ENCODE data around the gene PCDHGB2.
A peak's percentile ranks its signal among the peaks of the same experiment; 100 is the strongest.
"Not testable (repeated sequence)": the region's sequence is repeated elsewhere in the genome, so short reads cannot be mapped to it uniquely, and the experiment has no call there.

The PCDHGB2 gene

DNA sequence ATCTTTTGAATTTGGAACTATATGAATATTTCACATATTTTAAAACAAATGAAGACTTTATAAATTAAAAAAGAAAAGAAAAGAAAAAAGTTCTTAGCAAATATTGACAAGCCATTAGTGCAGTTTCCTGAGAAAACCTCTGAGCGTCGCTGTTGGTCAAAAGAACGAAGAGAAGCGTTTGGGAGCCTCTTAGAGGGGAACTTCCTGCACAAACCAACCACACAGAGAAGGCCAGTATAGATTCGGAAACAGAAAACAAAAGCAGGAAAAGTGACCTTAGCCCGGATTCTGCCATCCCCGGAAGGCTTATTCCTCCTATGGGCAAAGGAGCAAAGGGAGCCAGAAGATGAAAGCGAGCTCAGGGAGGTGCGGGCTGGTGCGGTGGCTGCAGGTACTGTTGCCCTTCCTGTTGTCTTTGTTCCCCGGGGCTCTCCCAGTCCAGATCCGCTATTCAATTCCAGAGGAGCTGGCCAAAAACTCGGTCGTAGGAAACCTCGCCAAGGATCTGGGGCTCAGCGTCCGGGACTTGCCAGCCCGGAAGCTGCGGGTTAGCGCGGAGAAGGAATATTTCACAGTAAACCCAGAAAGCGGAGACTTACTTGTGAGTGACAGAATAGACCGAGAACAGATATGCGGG lies at the start of gene PCDHGB2:
PCDHGB2 (plus strand) TSS at position 205 of the 637 bp plus-strand sequence; CDS start at position 347, 142 bp downstream.
- peak; percentile 25 for DNase-seq (ENCODE audit: low read depth)

DNA sequence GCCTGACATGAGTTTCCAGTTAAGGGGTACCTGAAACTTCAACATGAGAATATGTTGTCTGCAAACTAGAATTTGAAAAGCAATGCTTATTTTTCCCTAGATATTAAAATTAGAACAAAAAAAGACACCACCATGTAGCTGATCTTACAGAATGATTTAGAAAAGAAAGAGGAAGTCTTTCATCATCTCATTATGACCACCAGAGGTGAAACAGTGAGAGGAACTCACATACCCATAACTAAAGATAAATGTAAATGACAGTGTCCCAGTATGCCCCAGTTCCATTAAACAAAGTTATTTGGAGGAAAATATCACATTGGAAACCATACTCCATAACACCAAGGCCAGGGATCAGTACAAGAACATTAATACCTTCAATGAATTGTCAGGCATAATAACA lies 46.1 kb upstream of the PCDHGB2 start:
- no peak for DNase-seq (ENCODE audit: low read depth)

DNA sequence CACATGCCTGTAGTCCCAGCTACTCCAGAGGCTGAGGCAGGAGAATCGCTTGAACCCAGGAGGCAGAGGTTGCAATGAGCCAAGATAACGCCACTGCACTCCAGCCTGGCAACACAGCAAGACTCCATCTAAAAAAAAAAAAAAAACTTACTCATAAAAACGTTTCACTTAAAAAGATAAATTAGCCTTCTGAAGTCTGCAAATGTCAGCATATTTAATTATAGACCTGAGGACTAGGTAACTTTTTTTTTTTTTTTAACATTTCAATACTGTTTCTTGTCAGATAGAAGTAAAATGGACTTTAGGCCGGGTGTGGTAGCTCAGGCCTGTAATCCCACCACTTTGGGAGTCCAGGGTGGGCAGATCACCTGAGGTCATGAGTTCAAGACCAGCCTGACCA lies 42.8 kb upstream of the PCDHGB2 start:
- not testable (repeated sequence) for DNase-seq (ENCODE audit: low read depth)

GRCh38 chr5:141319202-141319601 lies 40.6 kb upstream of the PCDHGB2 start:
- no peak for DNase-seq (ENCODE audit: low read depth)

- DNase-seq (ENCODE audit: low read depth) = no peak
These were observed 40.1 kb upstream of the PCDHGB2 start for GRCh38 chr5:141319699-141320098.

- peak; percentile 92 for DNase-seq (ENCODE audit: low read depth)
These were observed 39.3 kb upstream of the PCDHGB2 start, which contains the start of gene TAF7 for GRCh38 chr5:141320225-141321169. Gene TAF7 (minus strand): TSS chr5:141320784. CDS start chr5:141320044, 740 bp downstream.

GRCh38 chr5:141322261-141322660 lies 37.5 kb upstream of the PCDHGB2 start:
- DNase-seq (ENCODE audit: low read depth) = no peak

- peak; percentile 70 for DNase-seq (ENCODE audit: low read depth)
These were observed 33.5 kb upstream of the PCDHGB2 start for GRCh38 chr5:141326088-141326854.

DNA sequence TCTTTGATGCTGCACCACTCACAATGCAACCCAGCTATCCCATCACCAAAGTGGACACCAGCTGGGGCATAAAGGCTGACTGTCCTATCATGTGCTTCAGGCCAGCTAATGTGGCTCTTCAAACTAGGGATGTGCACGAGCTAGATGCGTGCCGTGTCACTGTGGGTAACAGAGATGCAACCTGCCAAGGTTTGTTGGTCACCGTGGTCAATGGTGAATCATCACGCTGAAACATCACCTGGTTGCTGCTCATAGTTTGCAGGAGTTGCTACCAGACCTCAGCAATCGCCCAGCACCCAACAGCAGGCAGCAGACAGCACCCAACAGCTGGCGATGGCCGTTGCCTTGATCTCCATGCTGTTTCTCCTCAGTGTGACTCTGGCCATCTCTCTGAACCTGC lies 31.6 kb upstream of the PCDHGB2 start:
- no peak for DNase-seq (ENCODE audit: low read depth)

DNA sequence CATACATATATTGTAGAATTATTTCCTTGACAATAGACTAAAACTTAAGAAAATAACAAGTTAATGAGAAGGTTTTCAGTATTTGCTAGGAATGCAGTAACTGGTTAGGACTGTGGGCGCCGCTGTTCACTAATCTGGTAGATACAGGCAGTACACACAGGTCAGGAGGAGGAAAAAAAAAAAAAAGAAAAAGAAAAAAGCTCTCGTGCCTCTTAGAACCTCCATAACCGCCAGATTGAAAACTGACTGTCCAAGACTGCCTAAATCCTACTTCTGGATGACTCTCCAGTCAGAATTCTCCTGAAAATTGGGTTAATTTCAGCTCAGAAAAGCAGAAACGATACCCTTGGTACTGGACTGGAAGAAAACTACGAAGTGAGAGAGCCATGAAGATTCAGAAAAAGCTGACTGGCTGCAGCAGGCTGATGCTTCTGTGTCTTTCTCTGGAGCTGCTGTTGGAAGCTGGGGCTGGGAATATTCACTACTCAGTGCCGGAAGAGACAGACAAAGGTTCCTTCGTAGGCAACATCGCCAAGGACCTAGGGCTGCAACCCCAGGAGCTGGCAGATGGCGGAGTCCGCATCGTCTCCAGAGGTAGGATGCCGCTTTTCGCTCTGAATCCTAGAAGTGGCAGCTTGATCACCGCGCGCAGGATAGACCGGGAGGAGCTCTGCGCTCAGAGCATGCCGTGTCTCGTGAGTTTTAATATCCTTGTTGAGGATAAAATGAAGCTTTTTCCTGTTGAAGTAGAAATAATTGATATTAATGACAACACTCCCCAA lies 29.3 kb upstream of the PCDHGB2 start, which contains the start of gene PCDHGA1:
PCDHGA1 (plus strand) TSS at position 216 of the 782 bp plus-strand sequence.
- DNase-seq (ENCODE audit: low read depth) = peak; percentile 49

DNA sequence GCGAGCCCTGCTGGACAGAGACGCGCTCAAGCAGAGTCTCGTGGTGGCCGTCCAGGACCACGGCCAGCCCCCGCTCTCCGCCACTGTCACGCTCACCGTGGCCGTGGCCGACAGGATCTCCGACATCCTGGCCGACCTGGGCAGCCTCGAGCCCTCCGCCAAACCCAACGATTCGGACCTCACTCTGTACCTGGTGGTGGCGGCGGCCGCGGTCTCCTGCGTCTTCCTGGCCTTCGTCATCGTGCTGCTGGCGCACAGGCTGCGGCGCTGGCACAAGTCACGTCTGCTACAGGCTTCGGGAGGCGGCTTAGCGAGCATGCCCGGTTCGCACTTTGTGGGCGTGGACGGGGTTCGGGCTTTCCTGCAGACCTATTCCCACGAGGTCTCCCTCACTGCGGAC lies 27.2 kb upstream of the PCDHGB2 start:
- not testable (repeated sequence) for DNase-seq (ENCODE audit: low read depth)

- DNase-seq (ENCODE audit: low read depth) = peak; percentile 29
These were observed 21.1 kb upstream of the PCDHGB2 start, which contains the start of gene PCDHGA2 for GRCh38 chr5:141338538-141339306. Gene PCDHGA2 (plus strand): TSS chr5:141338760.

- DNase-seq (ENCODE audit: low read depth) = not testable (repeated sequence)
These were observed 18.9 kb upstream of the PCDHGB2 start for GRCh38 chr5:141340781-141341354.

- DNase-seq (ENCODE audit: low read depth) = no peak
These were observed 17.0 kb upstream of the PCDHGB2 start for GRCh38 chr5:141342773-141343172.

DNA sequence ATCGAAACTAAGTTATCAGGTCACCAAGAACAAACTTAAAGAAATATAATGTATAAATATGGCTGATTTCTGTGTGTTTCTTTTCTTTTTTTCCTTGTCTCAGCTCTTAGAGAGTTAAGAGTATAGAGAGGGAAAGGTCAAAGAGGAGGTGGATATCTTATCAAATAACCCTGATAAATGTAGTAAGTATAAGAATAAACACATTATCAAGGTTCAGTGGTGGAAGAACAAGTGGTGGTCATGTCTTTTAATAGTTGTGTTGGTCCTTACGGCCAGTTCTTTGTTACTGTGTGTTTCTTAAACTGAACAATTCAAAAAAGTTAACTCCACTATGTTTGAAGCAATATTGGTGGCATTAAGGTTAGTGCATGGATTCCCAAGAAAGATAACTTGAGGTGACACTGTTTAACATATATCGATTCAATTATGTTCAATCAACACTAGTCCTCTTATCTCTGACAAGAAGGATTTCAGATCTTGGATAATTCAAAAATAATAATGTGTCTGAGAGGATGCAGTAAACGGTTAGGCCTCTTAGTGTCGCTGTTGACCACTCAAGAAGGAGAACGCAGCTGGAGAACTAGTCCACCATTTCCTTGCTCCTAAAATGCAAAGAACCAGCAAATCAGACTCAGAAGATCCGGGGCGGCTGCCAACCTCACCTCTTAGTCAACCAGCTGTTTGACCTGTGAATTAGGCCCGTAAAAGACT lies 16.4 kb upstream of the PCDHGB2 start, which contains the start of gene PCDHGA3:
PCDHGA3 (plus strand) TSS at position 588 of the 711 bp plus-strand sequence. CDS start 205 bp downstream, outside the sequence.
- peak; percentile 36 for DNase-seq (ENCODE audit: low read depth)

DNA sequence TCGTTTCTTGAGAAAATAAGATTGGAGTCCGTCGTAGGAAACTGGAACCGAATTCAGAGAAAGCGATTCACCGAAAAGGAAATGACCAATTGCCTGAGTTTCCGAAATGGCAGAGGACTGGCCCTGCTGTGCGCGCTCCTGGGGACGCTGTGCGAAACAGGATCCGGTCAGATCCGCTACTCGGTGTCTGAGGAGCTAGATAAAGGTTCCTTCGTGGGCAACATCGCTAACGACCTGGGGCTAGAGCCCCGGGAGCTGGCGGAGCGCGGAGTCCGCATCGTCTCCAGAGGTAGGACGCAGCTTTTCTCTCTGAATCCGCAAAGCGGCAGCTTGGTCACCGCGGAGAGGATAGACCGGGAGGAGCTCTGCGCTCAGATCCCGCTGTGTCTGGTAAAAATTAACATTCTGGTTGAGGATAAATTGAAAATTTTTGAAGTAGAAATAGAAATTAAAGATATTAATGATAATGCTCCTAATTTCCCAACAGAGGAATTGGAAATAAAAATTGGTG lies 15.8 kb upstream of the PCDHGB2 start:
- DNase-seq (ENCODE audit: low read depth) = no peak

DNA sequence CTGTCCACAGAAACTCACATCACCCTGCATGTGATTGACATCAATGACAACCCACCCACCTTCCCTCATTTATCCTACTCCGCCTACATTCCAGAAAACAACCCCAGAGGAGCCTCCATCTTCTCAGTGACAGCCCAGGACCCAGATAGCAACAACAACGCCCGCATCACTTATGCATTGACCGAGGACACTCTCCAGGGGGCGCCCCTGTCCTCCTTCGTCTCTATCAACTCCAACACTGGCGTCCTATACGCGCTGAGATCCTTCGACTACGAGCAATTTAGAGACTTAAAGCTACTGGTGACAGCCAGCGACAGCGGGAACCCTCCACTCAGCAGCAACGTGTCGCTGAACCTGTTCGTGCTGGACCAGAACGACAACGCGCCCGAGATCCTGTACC lies 14.5 kb upstream of the PCDHGB2 start:
- DNase-seq (ENCODE audit: low read depth) = no peak

GRCh38 chr5:141346017-141346416 lies 13.8 kb upstream of the PCDHGB2 start:
- DNase-seq (ENCODE audit: low read depth) = not testable (repeated sequence)
